Measurements from ENCODE around the gene PKP4. TPM values are rescaled to one million over a fixed set of nuclear protein-coding genes. Genes with fewer than 3 reads are reported as not detected.

The PKP4 gene
- total and polyA plus RNA-seq, 2 donors (not counting 1 experiment from before 2014, with no cell fraction given): 44.5 to 56.3 TPM

DNA sequence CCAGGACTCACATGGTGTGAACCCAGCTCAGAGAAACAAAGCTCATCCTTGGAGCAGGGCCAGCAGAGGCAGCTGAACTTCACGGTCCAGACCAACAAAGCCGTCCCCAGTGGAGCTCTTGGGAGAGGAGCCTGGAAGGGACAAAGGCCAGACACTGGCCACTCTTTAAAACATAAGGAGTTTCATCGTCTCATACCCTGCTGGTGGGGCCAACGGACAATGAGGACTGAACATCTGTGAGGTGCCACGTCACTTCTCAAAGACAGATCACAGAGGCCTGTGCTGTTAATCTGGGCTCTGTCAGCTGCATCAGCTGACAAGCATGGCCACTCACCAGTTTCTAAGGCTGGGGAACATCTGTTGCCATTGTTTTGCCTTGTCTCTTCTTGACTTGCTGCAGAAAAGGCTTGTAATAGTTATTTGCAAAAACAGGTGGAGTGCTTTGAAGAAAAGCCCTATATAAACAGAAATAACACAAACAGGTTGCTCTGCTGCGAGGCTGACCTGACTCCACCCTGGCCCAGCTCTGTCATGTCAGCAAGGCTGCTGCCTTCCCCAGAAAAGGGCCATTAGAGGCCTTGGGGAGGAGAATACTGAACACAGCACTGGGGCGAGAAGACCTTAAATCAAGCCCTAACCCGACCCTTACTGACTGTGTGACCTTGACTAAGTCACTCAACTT, 270.3 kb downstream of the PKP4 start:
- H2AFZ ChIP-seq (ENCODE audit: low read length): no peak overlapping the region
- no peak for DNase-seq (ENCODE audit: low read depth in 2 of 2)
- H3K36me3 ChIP-seq (ENCODE audit: control insufficient read depth, insufficient read depth, low read length): no peaks in the 10 kb centered on the region
- no peak overlapping the region for H3K4me2 ChIP-seq (ENCODE audit: extremely low read depth, insufficient read depth, low read length)
- no peaks in the 10 kb centered on the region for H3K79me2 ChIP-seq (ENCODE audit: control insufficient read depth, insufficient read depth, low read length)
- H3K9ac ChIP-seq (ENCODE audit: insufficient read depth, low read length): no peak overlapping the region
- H3K27ac ChIP-seq (ENCODE audit: insufficient read depth, low read length): no peak overlapping the region
- H3K4me1 ChIP-seq (ENCODE audit: control insufficient read depth, extremely low read depth, insufficient read depth, low read length): peaks cover 3% of the 10 kb centered on the region
- TF ChIP-seq CTCF (conservative IDR thresholded peaks at IDR 0.05 in 1 of 2, IDR thresholded peaks at IDR 0.05 in 1 of 2; ENCODE audit: low read depth in 1 of 2, low read length in 2 of 2): no peak
- TF ChIP-seq EZH2 (IDR thresholded peaks at IDR 0.05; ENCODE audit: low read length, missing control alignments): no peak
- H3K4me3 ChIP-seq (replicated peaks in 1 of 4; ENCODE audit: control extremely low read depth in 1 of 4, insufficient read depth in 1 of 4, low read depth in 3 of 4, low read length in 4 of 4): no peak overlapping the region
- H3K9me3 ChIP-seq (ENCODE audit: control insufficient read depth, insufficient read depth, low read depth, low read length): no peaks in the 10 kb centered on the region
- H3K27me3 ChIP-seq (ENCODE audit: control insufficient read depth, insufficient read depth, low read length): no peaks in the 10 kb centered on the region
- no peaks in the 10 kb centered on the region for H4K20me1 ChIP-seq (ENCODE audit: control insufficient read depth, extremely low read depth, insufficient read depth, low read length)

- H2AFZ ChIP-seq (ENCODE audit: low read length): no peak overlapping the region
- no peak for DNase-seq (ENCODE audit: low read depth in 2 of 2)
- H3K4me3 ChIP-seq (replicated peaks in 1 of 4; ENCODE audit: control extremely low read depth in 1 of 4, insufficient read depth in 1 of 4, low read depth in 3 of 4, low read length in 4 of 4): no peak overlapping the region
- H3K9ac ChIP-seq (ENCODE audit: insufficient read depth, low read length): no peak overlapping the region
- TF ChIP-seq CTCF (conservative IDR thresholded peaks at IDR 0.05 in 1 of 2, IDR thresholded peaks at IDR 0.05 in 1 of 2; ENCODE audit: low read depth in 1 of 2, low read length in 2 of 2): no peak
- TF ChIP-seq EZH2 (IDR thresholded peaks at IDR 0.05; ENCODE audit: low read length, missing control alignments): no peak
- H3K9me3 ChIP-seq (ENCODE audit: control insufficient read depth, insufficient read depth, low read depth, low read length): no peaks in the 10 kb centered on the region
- no peaks in the 10 kb centered on the region for H3K79me2 ChIP-seq (ENCODE audit: control insufficient read depth, insufficient read depth, low read length)
- no peaks in the 10 kb centered on the region for H4K20me1 ChIP-seq (ENCODE audit: control insufficient read depth, extremely low read depth, insufficient read depth, low read length)
- no peak overlapping the region for H3K4me2 ChIP-seq (ENCODE audit: extremely low read depth, insufficient read depth, low read length)
- H3K27me3 ChIP-seq (ENCODE audit: control insufficient read depth, insufficient read depth, low read length): no peaks in the 10 kb centered on the region
- H3K36me3 ChIP-seq (ENCODE audit: control insufficient read depth, insufficient read depth, low read length): no peaks in the 10 kb centered on the region
- H3K27ac ChIP-seq (ENCODE audit: insufficient read depth, low read length): no peak overlapping the region
- peaks cover 3% of the 10 kb centered on the region for H3K4me1 ChIP-seq (ENCODE audit: control insufficient read depth, extremely low read depth, insufficient read depth, low read length)
Observed at GRCh38 chr2:158728422-158728821, 271.7 kb downstream of the PKP4 start.

GRCh38 chr2:158729451-158729850, 272.7 kb downstream of the PKP4 start:
- peak in 1 of 2 donors; percentile 11 for DNase-seq (ENCODE audit: low read depth in 2 of 2)
- Histone ChIP-seq H3K4me2 (ENCODE audit: extremely low read depth, insufficient read depth, low read length) (no peak overlapping the region), H3K4me1 (ENCODE audit: control insufficient read depth, extremely low read depth, insufficient read depth, low read length) (peaks cover 3% of the 10 kb centered on the region), H4K20me1 (ENCODE audit: control insufficient read depth, extremely low read depth, insufficient read depth, low read length) (no peaks in the 10 kb centered on the region), H3K9me3 (ENCODE audit: control insufficient read depth, insufficient read depth, low read depth, low read length) (no peaks in the 10 kb centered on the region), H3K4me3 (replicated peaks in 1 of 4; ENCODE audit: control extremely low read depth in 1 of 4, insufficient read depth in 1 of 4, low read depth in 3 of 4, low read length in 4 of 4) (no peak overlapping the region), H3K9ac (ENCODE audit: insufficient read depth, low read length) (no peak overlapping the region), H3K79me2 (ENCODE audit: control insufficient read depth, insufficient read depth, low read length) (no peaks in the 10 kb centered on the region), H3K27me3 (ENCODE audit: control insufficient read depth, insufficient read depth, low read length) (no peaks in the 10 kb centered on the region), H3K27ac (ENCODE audit: insufficient read depth, low read length) (no peak overlapping the region), H2AFZ (ENCODE audit: low read length) (no peak overlapping the region), H3K36me3 (ENCODE audit: control insufficient read depth, insufficient read depth, low read length) (no peaks in the 10 kb centered on the region)
- TF ChIP-seq EZH2 (IDR thresholded peaks at IDR 0.05; ENCODE audit: low read length, missing control alignments) (no peak), CTCF (conservative IDR thresholded peaks at IDR 0.05 in 1 of 2, IDR thresholded peaks at IDR 0.05 in 1 of 2; ENCODE audit: low read depth in 1 of 2, low read length in 2 of 2) (no peak)
